Amygdala (tissue), 56 donors: Measurements from ENCODE around the gene B4GALT1.
"Not testable (repeated sequence)": the region's sequence is repeated elsewhere in the genome, so short reads cannot be mapped to it uniquely, and the experiment has no call there.

ENCODE experiments used
- DNase-seq, 56 donors: peaks; one replicate each; lab custom pipeline; 2025; lab: John Stamatoyannopoulos, UW

The B4GALT1 gene

GRCh38 chr9:33164138-33164809, 2.9 kb downstream of the B4GALT1 start:
- no peak for DNase-seq

GRCh38 chr9:33163433-33164137, 3.6 kb downstream of the B4GALT1 start:
- no peak for DNase-seq

GRCh38 chr9:33162721-33163311, 4.3 kb downstream of the B4GALT1 start:
- DNase-seq, result no peak

DNA sequence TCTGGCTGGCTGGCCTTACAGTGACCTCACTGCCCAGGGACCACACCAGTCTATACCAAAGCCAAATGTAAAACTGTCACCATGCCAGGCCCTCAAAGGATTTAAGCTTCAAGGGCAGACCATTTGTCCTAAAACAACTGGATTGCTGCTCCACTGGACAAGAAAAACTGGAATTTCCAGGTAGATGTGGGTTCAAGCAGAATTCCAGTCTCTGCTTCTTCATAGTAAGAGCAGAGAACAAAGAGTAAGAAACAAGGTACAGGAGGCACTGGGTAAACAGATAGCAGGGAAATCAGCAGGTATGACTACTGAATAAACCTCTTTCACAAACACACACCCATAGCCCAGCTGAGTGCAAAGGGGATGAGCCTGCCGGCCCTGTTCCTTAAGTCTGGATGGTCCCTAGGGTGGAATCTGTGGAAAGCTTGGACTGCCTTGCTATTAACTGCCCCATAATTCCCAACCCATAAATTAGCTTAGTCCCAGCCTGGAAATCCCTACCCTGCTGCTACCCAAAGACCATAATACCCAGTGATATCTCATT, 5.5 kb downstream of the B4GALT1 start:
- no peak for DNase-seq

- no peak for DNase-seq
Measured at GRCh38 chr9:33161011-33161588, 6.0 kb downstream of the B4GALT1 start.

DNA sequence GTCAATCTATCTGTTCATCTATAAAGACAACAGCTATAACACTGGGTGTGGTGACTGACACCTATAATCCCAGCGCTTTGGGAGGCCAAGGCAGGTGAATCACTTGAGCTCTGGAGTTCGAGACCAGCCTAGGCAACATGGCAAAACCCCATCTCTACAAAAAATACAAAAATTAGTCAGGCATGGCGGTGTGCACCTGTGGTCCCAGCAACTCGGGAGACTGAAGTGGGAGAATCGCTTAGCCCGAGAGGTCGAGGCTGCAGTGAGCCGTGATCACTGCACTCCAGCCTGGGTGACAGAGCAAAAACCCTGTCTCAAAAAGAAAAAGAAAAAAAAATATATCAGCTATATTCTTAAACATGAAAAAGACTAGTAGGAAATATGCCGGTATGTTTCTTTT, 6.7 kb downstream of the B4GALT1 start:
- DNase-seq, result not testable (repeated sequence)

GRCh38 chr9:33159777-33160127, 7.4 kb downstream of the B4GALT1 start:
- peak in 17 of 56 donors; percentile 19 to 76 (median 32) for DNase-seq

DNA sequence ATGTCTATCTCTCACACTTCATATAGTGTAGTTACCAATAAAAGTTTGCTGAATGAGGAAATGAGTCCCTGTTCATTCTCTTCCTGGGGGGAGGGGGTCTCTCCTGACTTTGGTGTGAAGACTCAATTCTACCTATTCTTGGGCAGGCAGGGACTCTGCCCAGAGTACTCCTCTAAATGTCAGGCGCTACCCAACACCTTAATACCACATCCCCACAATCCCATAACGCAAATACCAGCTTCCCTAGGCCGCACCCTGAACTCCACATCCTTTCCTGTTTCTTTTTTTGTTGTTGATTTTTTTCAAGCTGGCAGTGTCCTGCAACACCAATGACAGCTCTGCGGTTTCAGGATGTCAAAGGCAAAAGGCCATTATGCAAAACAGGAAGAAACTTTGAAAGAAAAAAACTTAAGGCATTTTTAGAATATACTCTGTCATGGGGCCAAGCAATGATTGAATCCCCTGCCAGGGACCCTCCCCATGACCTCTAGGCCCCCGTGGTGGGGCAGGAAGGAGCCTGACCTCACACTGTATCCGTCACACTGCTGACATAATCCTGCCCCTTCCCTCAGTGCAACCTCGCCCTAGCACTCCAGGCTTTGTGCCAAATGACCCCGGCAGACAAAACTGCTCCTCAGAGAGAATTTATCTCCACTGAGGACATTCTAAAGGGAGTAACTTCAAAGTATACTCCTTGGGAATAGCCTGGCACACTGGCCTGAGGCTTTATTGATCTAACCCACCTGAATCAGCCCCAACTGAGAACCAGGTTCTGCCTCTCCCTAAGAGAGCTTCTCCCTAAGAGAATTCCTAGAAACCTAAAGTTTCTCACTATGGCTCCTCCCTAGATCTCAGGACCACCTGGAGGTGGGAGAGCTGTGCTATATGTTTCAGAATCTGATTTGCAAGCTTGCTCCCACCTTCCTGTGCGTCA, 8.0 kb downstream of the B4GALT1 start:
- no peak for DNase-seq

DNA sequence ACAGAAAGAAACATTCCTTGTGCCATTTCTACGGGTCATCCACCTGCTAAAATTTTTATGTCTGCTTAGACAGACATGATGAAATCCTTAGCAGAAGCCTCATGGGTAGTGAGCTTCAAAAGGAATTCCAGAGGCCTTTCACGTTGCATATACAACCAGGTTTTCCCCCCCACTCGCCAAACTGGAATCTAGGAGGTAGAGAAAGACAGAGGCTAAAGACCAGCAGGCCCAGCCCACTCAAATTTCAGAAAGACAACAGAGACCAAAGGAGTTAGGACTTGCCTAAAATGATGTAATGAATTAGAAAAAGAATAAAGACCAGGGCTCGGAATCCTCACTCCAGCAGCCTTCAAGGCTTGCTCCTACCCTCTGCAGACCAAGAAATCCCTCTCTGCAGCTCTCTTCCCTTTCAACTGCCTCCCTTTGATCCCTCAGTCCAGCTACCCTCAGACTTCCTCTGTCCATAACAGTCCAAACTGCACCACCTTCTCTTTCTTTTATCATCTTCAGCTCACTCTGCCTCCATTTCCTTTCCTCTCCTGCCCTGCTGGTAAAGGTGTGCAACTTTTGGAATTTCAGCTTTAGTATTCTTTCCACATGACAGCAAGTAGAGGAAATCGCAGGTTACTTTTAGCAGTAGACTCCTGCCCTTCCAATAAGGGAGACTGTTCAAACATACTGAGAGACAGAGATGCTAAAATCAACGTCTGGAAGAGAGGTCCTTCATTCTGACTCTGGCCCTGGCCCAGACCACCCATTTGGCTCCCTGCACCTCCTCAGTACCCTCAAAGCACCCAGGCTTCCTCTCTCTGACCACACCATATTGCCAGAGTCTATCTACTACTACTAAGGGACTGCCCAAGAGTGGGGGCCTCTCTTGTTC, 8.9 kb downstream of the B4GALT1 start:
- no peak for DNase-seq

DNA sequence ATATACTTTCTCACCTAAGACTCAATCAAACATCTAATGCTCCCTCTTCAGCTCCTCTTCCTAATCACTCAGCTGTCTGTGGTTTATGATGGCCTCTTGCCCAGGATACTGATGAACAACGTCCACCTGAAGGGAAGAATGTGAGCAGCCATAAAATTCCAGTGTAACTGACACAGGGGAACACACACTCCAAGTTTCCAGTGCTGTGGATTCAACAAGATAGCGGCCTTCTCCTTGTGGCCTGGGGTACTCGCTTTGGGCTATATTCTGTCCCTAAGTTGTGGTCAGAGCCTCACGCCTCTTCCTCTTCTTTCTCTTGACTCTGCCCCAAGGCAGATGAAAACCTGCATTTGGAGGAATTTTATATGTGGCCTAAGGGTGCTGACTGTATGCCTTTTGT, 11.7 kb downstream of the B4GALT1 start:
- DNase-seq, result no peak

DNA sequence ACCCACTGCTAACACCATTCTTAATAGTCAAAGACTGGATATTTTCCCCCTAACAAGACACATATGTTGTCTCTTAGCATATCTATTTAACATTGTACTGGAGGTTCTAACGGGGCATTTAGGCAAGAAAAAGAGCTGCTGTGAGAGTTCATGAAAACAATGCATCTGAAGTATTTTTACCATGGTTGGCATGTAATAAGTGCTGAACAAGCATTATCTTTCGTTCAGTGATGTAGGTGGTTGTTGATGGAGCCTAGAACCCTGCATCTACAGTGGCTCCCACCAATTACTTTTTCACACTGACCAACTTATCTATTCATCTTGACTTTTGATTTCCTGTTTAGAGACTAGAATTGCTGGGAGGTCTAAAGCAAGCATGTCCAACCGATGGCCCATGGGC, 12.8 kb downstream of the B4GALT1 start:
- no peak for DNase-seq

- DNase-seq, result no peak
Measured at GRCh38 chr9:33153666-33154065, 13.5 kb downstream of the B4GALT1 start.

DNA sequence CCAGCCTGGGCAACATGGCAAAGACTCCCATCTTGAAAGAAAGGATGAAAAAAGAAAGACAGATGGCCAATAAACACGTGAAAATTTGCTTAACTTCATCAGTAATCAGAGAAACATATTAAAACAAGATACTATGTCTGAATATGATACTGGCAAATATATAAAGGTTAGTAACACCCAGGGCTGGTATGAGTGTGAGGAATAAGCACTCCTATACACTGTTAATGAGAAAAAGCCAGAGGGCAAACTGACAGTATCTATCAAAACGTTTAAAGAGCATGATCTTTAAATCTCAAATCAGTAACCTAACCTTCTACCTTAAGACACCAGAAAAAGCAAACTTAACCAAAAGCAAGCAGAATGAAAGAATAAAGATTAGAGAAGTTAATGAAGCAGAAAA, 14.1 kb downstream of the B4GALT1 start:
- no peak for DNase-seq

- no peak for DNase-seq
Measured at GRCh38 chr9:33151601-33152000, 15.5 kb downstream of the B4GALT1 start.

GRCh38 chr9:33151007-33151557, 16.1 kb downstream of the B4GALT1 start:
- no peak for DNase-seq

- no peak for DNase-seq
Measured at GRCh38 chr9:33148367-33149014, 18.6 kb downstream of the B4GALT1 start.

DNA sequence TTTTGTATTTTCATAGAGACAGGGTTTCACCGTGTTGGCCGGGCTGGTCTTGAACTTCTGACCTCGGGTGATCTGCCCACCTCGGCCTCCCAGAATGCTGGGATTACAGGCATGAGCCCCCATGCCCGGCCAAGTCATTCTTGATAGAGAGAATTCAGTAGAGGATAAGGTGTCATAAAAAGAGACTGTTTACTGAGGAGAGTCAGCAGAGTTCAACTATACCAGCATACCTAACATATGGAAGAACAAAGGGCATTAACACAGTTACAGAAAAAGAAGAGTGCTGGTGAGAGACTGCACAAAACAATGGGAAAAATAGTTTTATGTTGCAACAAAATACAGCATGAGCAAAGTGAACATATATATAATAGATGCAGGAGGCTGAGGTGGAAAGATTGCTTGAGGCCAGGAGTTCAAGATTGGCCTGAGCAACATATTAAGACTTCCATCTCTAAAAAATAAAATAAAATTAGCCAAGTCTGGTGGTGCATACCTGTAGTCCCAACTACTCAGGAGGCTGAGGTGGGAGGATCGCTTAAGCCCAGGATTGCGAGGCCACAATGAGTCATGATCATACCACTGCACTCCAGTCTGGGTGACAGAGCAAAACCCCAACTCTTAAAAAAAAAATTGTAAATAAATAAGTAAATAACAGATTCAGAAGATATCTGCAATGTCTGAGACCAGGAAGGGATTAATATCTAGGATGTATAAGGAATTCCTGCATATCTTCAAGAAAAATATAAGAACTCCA, 19.5 kb downstream of the B4GALT1 start:
- DNase-seq, result no peak

DNA sequence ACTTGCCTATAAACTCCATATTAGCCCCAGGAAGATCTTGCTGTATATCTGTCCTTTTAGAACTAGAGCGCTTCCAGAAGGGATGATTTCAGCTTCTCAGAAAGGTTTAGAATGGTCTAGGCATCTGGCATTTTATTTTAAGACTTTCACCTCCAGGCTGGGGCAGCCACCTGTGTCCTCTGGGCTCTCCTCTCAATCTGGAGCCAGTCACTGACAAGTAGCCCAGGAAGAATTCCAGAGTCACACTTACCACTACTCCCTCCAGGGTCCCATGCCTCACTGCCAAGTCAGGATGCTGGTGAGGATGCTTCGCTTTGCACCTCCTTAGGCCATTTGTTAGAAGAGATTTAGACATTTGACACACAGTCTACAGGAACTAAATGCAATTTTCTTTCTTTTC, 20.8 kb downstream of the B4GALT1 start:
- DNase-seq, result no peak
